Neural cell (in vitro differentiated cells): ENCODE measurements around the gene CACNA2D4. TPM values are rescaled to one million over a fixed set of nuclear protein-coding genes. Genes with fewer than 3 reads are reported as not detected.

Experiments
- H2AFZ ChIP-seq: fragments of 200-600, 300-800 bp; sonication (generic), shearing (Covaris generic); 2 replicates; pipeline ENCODE4 v1.6.0; 2014; ENCODE audit warnings: low read depth, mild to moderate bottlenecking, antibody characterized with exemption, low read length, moderate library complexity
- H3F3A ChIP-seq: fragments of 200-600 bp; shearing (Covaris generic); 2 replicates; pipeline ENCODE4 v1.6.1; 2016; ENCODE audit warnings: mild to moderate bottlenecking, moderate library complexity, mixed read lengths, antibody characterized with exemption, low read length; ENCODE audit not compliant: insufficient read depth, poor library complexity, severe bottlenecking
- H3K27ac ChIP-seq: fragments of 200-600, 300-800 bp; sonication (generic), shearing (Covaris generic); 2 replicates; pipeline ENCODE4 v1.5.1; 2014; ENCODE audit warnings: mild to moderate bottlenecking, low read length, moderate library complexity
- H3K27me3 ChIP-seq: fragments of 300-800, 200-600 bp; sonication (generic), shearing (Covaris generic); 2 replicates; pipeline ENCODE4 v1.6.0; 2014; ENCODE audit warnings: mild to moderate bottlenecking, low read depth, low read length, moderate library complexity; ENCODE audit not compliant: insufficient read depth
- H3K36me3 ChIP-seq: fragments of 300-800, 200-600 bp; sonication (generic), shearing (Covaris generic); 2 replicates; pipeline ENCODE4 v1.5.1; 2014; ENCODE audit warnings: mild to moderate bottlenecking, antibody characterized with exemption, low read length, moderate library complexity; ENCODE audit not compliant: insufficient read depth
- H3K4me2 ChIP-seq: fragments of 300-800, 200-600 bp; sonication (generic), shearing (Covaris generic); 2 replicates; pipeline ENCODE4 v1.6.0; 2014; ENCODE audit warnings: mild to moderate bottlenecking, low read length
- H3K4me3 ChIP-seq: fragments of 300-800, 200-600 bp; sonication (generic), shearing (Covaris generic); 2 replicates; pipeline ENCODE4 v1.5.1; 2014; ENCODE audit warnings: mild to moderate bottlenecking, low read length, moderate library complexity
- H3K79me2 ChIP-seq: fragments of 200-600 bp; shearing (Covaris generic); replicated peaks from 2 replicates; pipeline ENCODE4 v1.6.0; 2014; ENCODE audit warnings: mild to moderate bottlenecking, low read length, moderate library complexity; ENCODE audit not compliant: insufficient read depth
- H3K9ac ChIP-seq: fragments of 300-800, 200-600 bp; sonication (generic), shearing (Covaris generic); 2 replicates; pipeline ENCODE4 v1.6.1; 2016; ENCODE audit warnings: mild to moderate bottlenecking, low read length, mixed read lengths
- H3K9me2 ChIP-seq: fragments of 200-600 bp; shearing (Covaris generic); 2 replicates; pipeline ENCODE4 v1.6.1; 2016; ENCODE audit warnings: mild to moderate bottlenecking, low read length, mixed read lengths; ENCODE audit not compliant: insufficient read depth
- H3K9me3 ChIP-seq: fragments of 200-600, 300-800 bp; sonication (generic), shearing (Covaris generic); 2 replicates; pipeline ENCODE4 v1.6.1; 2016; ENCODE audit warnings: mild to moderate bottlenecking, mixed run types, low read length, moderate library complexity, mixed read lengths
- H4K20me1 ChIP-seq: fragments of 200-600 bp; shearing (Covaris generic); 2 replicates; pipeline ENCODE4 v1.6.1; 2016; ENCODE audit warnings: mild to moderate bottlenecking, mixed run types; ENCODE audit not compliant: insufficient read depth
- EP300 ChIP-seq: fragments of 450-650 bp; conservative IDR thresholded peaks from 2 replicates; pipeline ENCODE4 v1.6.1; 2014; ENCODE audit warnings: antibody characterized with exemption, mild to moderate bottlenecking, moderate library complexity; ENCODE audit not compliant: poor library complexity, severe bottlenecking
- EZH2 ChIP-seq: fragments of 200-600, 300-800 bp; shearing (Covaris generic), sonication (generic); IDR thresholded peaks from 2 replicates; pipeline ENCODE4 v1.6.1; 2014; ENCODE audit warnings: antibody characterized with exemption, low read length, borderline replicate concordance, mild to moderate bottlenecking; ENCODE audit not compliant: insufficient read depth, poor library complexity, severe bottlenecking
- MXI1 ChIP-seq: fragments of 450-650 bp; conservative IDR thresholded peaks from 2 replicates; pipeline ENCODE4 v1.6.1; 2014; ENCODE audit warnings: antibody characterized with exemption, mild to moderate bottlenecking; ENCODE audit not compliant: poor library complexity, severe bottlenecking
- POLR2AphosphoS5 ChIP-seq: IDR thresholded peaks from 2 replicates; pipeline ENCODE4 v1.6.1; 2012
- RAD21 ChIP-seq: fragments of 450-650 bp; conservative IDR thresholded peaks from 2 replicates; pipeline ENCODE4 v1.6.1; 2014; ENCODE audit warnings: antibody characterized with exemption, mild to moderate bottlenecking, moderate library complexity
- SMC3 ChIP-seq: fragments of 450-650 bp; conservative IDR thresholded peaks from 2 replicates; pipeline ENCODE4 v1.6.1; 2014; ENCODE audit warnings: antibody characterized with exemption, mild to moderate bottlenecking, moderate library complexity; ENCODE audit not compliant: poor library complexity
- TAF1 ChIP-seq: IDR thresholded peaks from 2 replicates; pipeline ENCODE4 v1.6.1; 2012; ENCODE audit warnings: low read depth
- polyA plus RNA-seq: library from polyadenylated mRNA; depleted of rRNA; stranded (reverse); fragments of >200 nt; gene quantifications from 2 replicates; pipeline ENCODE4 v1.2.3, GENCODE V29; 2014
- TF ChIP-seq, protein P1 (sequence below): IDR thresholded peaks from 2 replicates; pipeline ENCODE4 v1.6.1; 2012; ENCODE audit warnings: borderline replicate concordance
- TF ChIP-seq, protein P2 (sequence below): fragments of 450-650 bp; IDR thresholded peaks from 2 replicates; pipeline ENCODE4 v1.5.1; 2014; ENCODE audit warnings: antibody characterized with exemption, mild to moderate bottlenecking, moderate library complexity; ENCODE audit not compliant: poor library complexity, severe bottlenecking

Gene CACNA2D4
- polyA plus RNA-seq, 1 donor from 2014 or later = not detected

DNA sequence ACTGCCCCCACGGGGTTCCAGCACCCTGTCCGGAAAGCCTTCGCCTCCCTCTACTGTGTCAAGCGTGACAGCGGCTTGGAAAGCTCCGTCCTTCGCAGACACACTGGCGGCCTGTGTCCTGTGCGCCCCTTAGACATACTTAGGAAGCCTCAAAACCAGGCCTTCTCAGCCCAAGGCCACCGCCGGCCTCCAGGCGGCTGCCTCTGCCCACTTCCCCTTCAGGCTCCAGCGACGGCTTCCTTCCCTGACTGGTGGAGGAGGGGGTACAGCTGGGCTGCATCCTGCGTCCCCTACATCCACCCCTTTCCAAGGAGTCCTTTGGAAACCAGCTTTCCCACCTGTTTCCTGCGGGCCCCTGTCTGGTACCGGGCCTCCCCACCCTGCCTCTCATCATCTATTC is 2.5 kb upstream of the CACNA2D4 start:
- Histone ChIP-seq H3K79me2 (no peaks in the 10 kb centered on the region), H3K9me2 (no peaks in the 10 kb centered on the region), H4K20me1 (no peaks in the 10 kb centered on the region), H3K9me3 (no peaks in the 10 kb centered on the region), H3K4me2 (no peak overlapping the region), H3F3A (no peaks in the 10 kb centered on the region), H3K9ac (no peak overlapping the region), H3K27me3 (no peaks in the 10 kb centered on the region), H3K4me3 (no peak overlapping the region), H2AFZ (no peak overlapping the region), H3K27ac (no peak overlapping the region), H3K36me3 (no peaks in the 10 kb centered on the region)
- no peak for TF ChIP-seq TAF1
- TF ChIP-seq RAD21 = no peak
- no peak for TF ChIP-seq EZH2
- TF ChIP-seq, protein P1, sequence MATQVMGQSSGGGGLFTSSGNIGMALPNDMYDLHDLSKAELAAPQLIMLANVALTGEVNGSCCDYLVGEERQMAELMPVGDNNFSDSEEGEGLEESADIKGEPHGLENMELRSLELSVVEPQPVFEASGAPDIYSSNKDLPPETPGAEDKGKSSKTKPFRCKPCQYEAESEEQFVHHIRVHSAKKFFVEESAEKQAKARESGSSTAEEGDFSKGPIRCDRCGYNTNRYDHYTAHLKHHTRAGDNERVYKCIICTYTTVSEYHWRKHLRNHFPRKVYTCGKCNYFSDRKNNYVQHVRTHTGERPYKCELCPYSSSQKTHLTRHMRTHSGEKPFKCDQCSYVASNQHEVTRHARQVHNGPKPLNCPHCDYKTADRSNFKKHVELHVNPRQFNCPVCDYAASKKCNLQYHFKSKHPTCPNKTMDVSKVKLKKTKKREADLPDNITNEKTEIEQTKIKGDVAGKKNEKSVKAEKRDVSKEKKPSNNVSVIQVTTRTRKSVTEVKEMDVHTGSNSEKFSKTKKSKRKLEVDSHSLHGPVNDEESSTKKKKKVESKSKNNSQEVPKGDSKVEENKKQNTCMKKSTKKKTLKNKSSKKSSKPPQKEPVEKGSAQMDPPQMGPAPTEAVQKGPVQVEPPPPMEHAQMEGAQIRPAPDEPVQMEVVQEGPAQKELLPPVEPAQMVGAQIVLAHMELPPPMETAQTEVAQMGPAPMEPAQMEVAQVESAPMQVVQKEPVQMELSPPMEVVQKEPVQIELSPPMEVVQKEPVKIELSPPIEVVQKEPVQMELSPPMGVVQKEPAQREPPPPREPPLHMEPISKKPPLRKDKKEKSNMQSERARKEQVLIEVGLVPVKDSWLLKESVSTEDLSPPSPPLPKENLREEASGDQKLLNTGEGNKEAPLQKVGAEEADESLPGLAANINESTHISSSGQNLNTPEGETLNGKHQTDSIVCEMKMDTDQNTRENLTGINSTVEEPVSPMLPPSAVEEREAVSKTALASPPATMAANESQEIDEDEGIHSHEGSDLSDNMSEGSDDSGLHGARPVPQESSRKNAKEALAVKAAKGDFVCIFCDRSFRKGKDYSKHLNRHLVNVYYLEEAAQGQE = no peak

DNA sequence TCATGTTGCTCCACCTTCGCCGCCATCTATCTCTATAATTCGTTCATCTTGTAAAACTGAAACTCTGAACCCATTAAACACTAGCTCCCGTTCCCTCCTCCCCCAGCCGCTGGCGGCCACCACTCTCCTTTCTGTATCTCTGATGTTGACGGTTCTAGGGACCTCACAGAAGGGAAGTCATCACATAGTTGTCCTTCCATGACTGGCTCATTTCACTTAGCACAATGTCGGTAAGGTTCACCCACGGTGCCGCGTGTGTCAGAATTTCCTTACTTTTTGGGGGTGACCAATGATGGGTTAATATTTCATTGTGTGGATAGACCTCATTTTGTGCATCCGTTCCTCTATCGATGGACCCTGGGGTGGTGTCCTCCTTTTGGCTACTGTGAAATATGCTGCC is 2.0 kb upstream of the CACNA2D4 start:
- no peaks in the 10 kb centered on the region for H3K9me3 ChIP-seq
- H3F3A ChIP-seq = no peaks in the 10 kb centered on the region
- H3K27ac ChIP-seq = no peak overlapping the region
- H3K4me2 ChIP-seq = no peak overlapping the region
- H4K20me1 ChIP-seq = no peaks in the 10 kb centered on the region
- TF ChIP-seq RAD21 (no peak), POLR2AphosphoS5 (no peak), TAF1 (no peak), MXI1 (no peak), SMC3 (no peak), EZH2 (no peak), EP300 (no peak)
- TF ChIP-seq, protein P2, sequence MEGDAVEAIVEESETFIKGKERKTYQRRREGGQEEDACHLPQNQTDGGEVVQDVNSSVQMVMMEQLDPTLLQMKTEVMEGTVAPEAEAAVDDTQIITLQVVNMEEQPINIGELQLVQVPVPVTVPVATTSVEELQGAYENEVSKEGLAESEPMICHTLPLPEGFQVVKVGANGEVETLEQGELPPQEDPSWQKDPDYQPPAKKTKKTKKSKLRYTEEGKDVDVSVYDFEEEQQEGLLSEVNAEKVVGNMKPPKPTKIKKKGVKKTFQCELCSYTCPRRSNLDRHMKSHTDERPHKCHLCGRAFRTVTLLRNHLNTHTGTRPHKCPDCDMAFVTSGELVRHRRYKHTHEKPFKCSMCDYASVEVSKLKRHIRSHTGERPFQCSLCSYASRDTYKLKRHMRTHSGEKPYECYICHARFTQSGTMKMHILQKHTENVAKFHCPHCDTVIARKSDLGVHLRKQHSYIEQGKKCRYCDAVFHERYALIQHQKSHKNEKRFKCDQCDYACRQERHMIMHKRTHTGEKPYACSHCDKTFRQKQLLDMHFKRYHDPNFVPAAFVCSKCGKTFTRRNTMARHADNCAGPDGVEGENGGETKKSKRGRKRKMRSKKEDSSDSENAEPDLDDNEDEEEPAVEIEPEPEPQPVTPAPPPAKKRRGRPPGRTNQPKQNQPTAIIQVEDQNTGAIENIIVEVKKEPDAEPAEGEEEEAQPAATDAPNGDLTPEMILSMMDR = no peak
- TF ChIP-seq, protein P1 = no peak
- H3K9me2 ChIP-seq = no peaks in the 10 kb centered on the region
- H3K9ac ChIP-seq = no peak overlapping the region
- no peaks in the 10 kb centered on the region for H3K79me2 ChIP-seq
- H2AFZ ChIP-seq = no peak overlapping the region
- H3K27me3 ChIP-seq = no peaks in the 10 kb centered on the region
- H3K36me3 ChIP-seq = no peaks in the 10 kb centered on the region
- H3K4me3 ChIP-seq = no peak overlapping the region
